GM23248 (cell line): Measurements from ENCODE around the gene LGI4.

ENCODE experiments used
- EZH2 ChIP-seq: fragments of 200-600 bp; sonication (generic); IDR thresholded peaks from 2 replicates; pipeline ENCODE4 v1.6.1; 2018; ENCODE audit warnings: antibody characterized with exemption, mild to moderate bottlenecking; ENCODE audit not compliant: insufficient read depth, poor library complexity, severe bottlenecking
- EZH2phosphoT487 ChIP-seq: fragments of 200-600 bp; sonication (generic); IDR thresholded peaks from 2 replicates; pipeline ENCODE4 v1.6.1; 2018; ENCODE audit warnings: antibody characterized with exemption, moderate library complexity, mild to moderate bottlenecking, low read depth; ENCODE audit not compliant: insufficient read depth

GRCh38 chr19:35119091-35119490, 15.8 kb downstream of the LGI4 start:
- no peak for TF ChIP-seq EZH2
- TF ChIP-seq EZH2phosphoT487 = no peak
